HG02571 (cell line): Measurements from ENCODE around the gene MVK.

ENCODE experiments used
- ATAC-seq: cut with Tn5 transposase; IDR thresholded peaks from one replicate; pipeline ENCODE4 v1.9.1; 2021; ENCODE audit warnings: mild to moderate bottlenecking, moderate library complexity; ENCODE audit not compliant: unreplicated experiment

Gene MVK

GRCh38 chr12:109626378-109627115, 53.0 kb downstream of the MVK start:
- no peak for ATAC-seq

GRCh38 chr12:109627633-109628032, 54.0 kb downstream of the MVK start:
- ATAC-seq, result no peak

- no peak for ATAC-seq
These were observed 56.5 kb downstream of the MVK start for GRCh38 chr12:109630107-109630506.

- ATAC-seq, result no peak
These were observed 57.2 kb downstream of the MVK start for GRCh38 chr12:109630815-109631214.

- ATAC-seq, result no peak
These were observed 57.7 kb downstream of the MVK start for GRCh38 chr12:109631302-109631701.

- no peak for ATAC-seq
These were observed 58.2 kb downstream of the MVK start for GRCh38 chr12:109631751-109632150.

GRCh38 chr12:109632342-109632741, 58.7 kb downstream of the MVK start:
- ATAC-seq, result no peak

GRCh38 chr12:109635717-109636116, 62.1 kb downstream of the MVK start:
- no peak for ATAC-seq

- no peak for ATAC-seq
These were observed 63.8 kb downstream of the MVK start for GRCh38 chr12:109637348-109637747.

- ATAC-seq, result no peak
These were observed 64.4 kb downstream of the MVK start for GRCh38 chr12:109637996-109638395.

GRCh38 chr12:109638735-109639134, 65.1 kb downstream of the MVK start:
- no peak for ATAC-seq

- no peak for ATAC-seq
These were observed 65.7 kb downstream of the MVK start for GRCh38 chr12:109639151-109639872.

- no peak for ATAC-seq
These were observed 67.4 kb downstream of the MVK start for GRCh38 chr12:109640961-109641360.

- no peak for ATAC-seq
These were observed 67.8 kb downstream of the MVK start for GRCh38 chr12:109641422-109641821.

- ATAC-seq, result no peak
These were observed 69.0 kb downstream of the MVK start for GRCh38 chr12:109642506-109643132.

GRCh38 chr12:109645194-109645593, 71.6 kb downstream of the MVK start:
- no peak for ATAC-seq

GRCh38 chr12:109645708-109646107, 72.1 kb downstream of the MVK start:
- ATAC-seq, result no peak
